Neural cell (in vitro differentiated cells): ENCODE results near the gene CNTN4. TPM values are rescaled to one million over a fixed set of nuclear protein-coding genes. Genes with fewer than 3 reads are reported as not detected.

Experiments used
- H2AFZ ChIP-seq: fragments of 200-600, 300-800 bp; sonication (generic), shearing (Covaris generic); 2 replicates; pipeline ENCODE4 v1.6.0; 2014; ENCODE audit warnings: low read depth, mild to moderate bottlenecking, antibody characterized with exemption, low read length, moderate library complexity
- H3F3A ChIP-seq: fragments of 200-600 bp; shearing (Covaris generic); 2 replicates; pipeline ENCODE4 v1.6.1; 2016; ENCODE audit warnings: mild to moderate bottlenecking, moderate library complexity, mixed read lengths, antibody characterized with exemption, low read length; ENCODE audit not compliant: insufficient read depth, poor library complexity, severe bottlenecking
- H3K27ac ChIP-seq: fragments of 200-600, 300-800 bp; sonication (generic), shearing (Covaris generic); 2 replicates; pipeline ENCODE4 v1.5.1; 2014; ENCODE audit warnings: mild to moderate bottlenecking, low read length, moderate library complexity
- H3K27me3 ChIP-seq: fragments of 300-800, 200-600 bp; sonication (generic), shearing (Covaris generic); 2 replicates; pipeline ENCODE4 v1.6.0; 2014; ENCODE audit warnings: mild to moderate bottlenecking, low read depth, low read length, moderate library complexity; ENCODE audit not compliant: insufficient read depth
- H3K36me3 ChIP-seq: fragments of 300-800, 200-600 bp; sonication (generic), shearing (Covaris generic); 2 replicates; pipeline ENCODE4 v1.5.1; 2014; ENCODE audit warnings: mild to moderate bottlenecking, antibody characterized with exemption, low read length, moderate library complexity; ENCODE audit not compliant: insufficient read depth
- H3K4me2 ChIP-seq: fragments of 300-800, 200-600 bp; sonication (generic), shearing (Covaris generic); 2 replicates; pipeline ENCODE4 v1.6.0; 2014; ENCODE audit warnings: mild to moderate bottlenecking, low read length
- H3K4me3 ChIP-seq: fragments of 300-800, 200-600 bp; sonication (generic), shearing (Covaris generic); 2 replicates; pipeline ENCODE4 v1.5.1; 2014; ENCODE audit warnings: mild to moderate bottlenecking, low read length, moderate library complexity
- H3K79me2 ChIP-seq: fragments of 200-600 bp; shearing (Covaris generic); replicated peaks from 2 replicates; pipeline ENCODE4 v1.6.0; 2014; ENCODE audit warnings: mild to moderate bottlenecking, low read length, moderate library complexity; ENCODE audit not compliant: insufficient read depth
- H3K9ac ChIP-seq: fragments of 300-800, 200-600 bp; sonication (generic), shearing (Covaris generic); 2 replicates; pipeline ENCODE4 v1.6.1; 2016; ENCODE audit warnings: mild to moderate bottlenecking, low read length, mixed read lengths
- H3K9me2 ChIP-seq: fragments of 200-600 bp; shearing (Covaris generic); 2 replicates; pipeline ENCODE4 v1.6.1; 2016; ENCODE audit warnings: mild to moderate bottlenecking, low read length, mixed read lengths; ENCODE audit not compliant: insufficient read depth
- H3K9me3 ChIP-seq: fragments of 200-600, 300-800 bp; sonication (generic), shearing (Covaris generic); 2 replicates; pipeline ENCODE4 v1.6.1; 2016; ENCODE audit warnings: mild to moderate bottlenecking, mixed run types, low read length, moderate library complexity, mixed read lengths
- H4K20me1 ChIP-seq: fragments of 200-600 bp; shearing (Covaris generic); 2 replicates; pipeline ENCODE4 v1.6.1; 2016; ENCODE audit warnings: mild to moderate bottlenecking, mixed run types; ENCODE audit not compliant: insufficient read depth
- CTCF ChIP-seq: fragments of 450-650 bp; IDR thresholded peaks from 2 replicates; pipeline ENCODE4 v1.5.1; 2014; ENCODE audit warnings: antibody characterized with exemption, mild to moderate bottlenecking, moderate library complexity; ENCODE audit not compliant: poor library complexity, severe bottlenecking
- EP300 ChIP-seq: fragments of 450-650 bp; conservative IDR thresholded peaks from 2 replicates; pipeline ENCODE4 v1.6.1; 2014; ENCODE audit warnings: antibody characterized with exemption, mild to moderate bottlenecking, moderate library complexity; ENCODE audit not compliant: poor library complexity, severe bottlenecking
- EZH2 ChIP-seq: fragments of 200-600, 300-800 bp; shearing (Covaris generic), sonication (generic); IDR thresholded peaks from 2 replicates; pipeline ENCODE4 v1.6.1; 2014; ENCODE audit warnings: antibody characterized with exemption, low read length, borderline replicate concordance, mild to moderate bottlenecking; ENCODE audit not compliant: insufficient read depth, poor library complexity, severe bottlenecking
- POLR2AphosphoS5 ChIP-seq: IDR thresholded peaks from 2 replicates; pipeline ENCODE4 v1.6.1; 2012
- RAD21 ChIP-seq: fragments of 450-650 bp; conservative IDR thresholded peaks from 2 replicates; pipeline ENCODE4 v1.6.1; 2014; ENCODE audit warnings: antibody characterized with exemption, mild to moderate bottlenecking, moderate library complexity
- REST ChIP-seq: IDR thresholded peaks from 2 replicates; pipeline ENCODE4 v1.6.1; 2012; ENCODE audit warnings: borderline replicate concordance
- SMC3 ChIP-seq: fragments of 450-650 bp; conservative IDR thresholded peaks from 2 replicates; pipeline ENCODE4 v1.6.1; 2014; ENCODE audit warnings: antibody characterized with exemption, mild to moderate bottlenecking, moderate library complexity; ENCODE audit not compliant: poor library complexity
- TAF1 ChIP-seq: IDR thresholded peaks from 2 replicates; pipeline ENCODE4 v1.6.1; 2012; ENCODE audit warnings: low read depth
- polyA plus RNA-seq: library from polyadenylated mRNA; depleted of rRNA; stranded (reverse); fragments of >200 nt; gene quantifications from 2 replicates; pipeline ENCODE4 v1.2.3, GENCODE V29; 2014

Gene CNTN4
- polyA plus RNA-seq, 1 donor from 2014 or later: 10.6 TPM

GRCh38 chr3:2851835-2852234 is 753.2 kb downstream of the CNTN4 start:
- Histone ChIP-seq H3K9me2 (no peaks in the 10 kb centered on the region), H3K27ac (no peak overlapping the region), H3F3A (no peaks in the 10 kb centered on the region), H3K9ac (no peak overlapping the region), H2AFZ (no peak overlapping the region), H3K27me3 (no peaks in the 10 kb centered on the region), H3K4me3 (no peak overlapping the region), H3K4me2 (no peak overlapping the region), H4K20me1 (no peaks in the 10 kb centered on the region), H3K9me3 (no peaks in the 10 kb centered on the region), H3K36me3 (no peaks in the 10 kb centered on the region), H3K79me2 (no peaks in the 10 kb centered on the region)
- TF ChIP-seq SMC3 (no peak), POLR2AphosphoS5 (no peak), TAF1 (no peak), EZH2 (no peak), CTCF (no peak), EP300 (no peak), RAD21 (no peak), REST (no peak)

- no peaks in the 10 kb centered on the region for H3K27me3 ChIP-seq
- H2AFZ ChIP-seq: no peak overlapping the region
- no peaks in the 10 kb centered on the region for H4K20me1 ChIP-seq
- no peaks in the 10 kb centered on the region for H3K79me2 ChIP-seq
- H3K9me3 ChIP-seq: no peaks in the 10 kb centered on the region
- no peaks in the 10 kb centered on the region for H3K9me2 ChIP-seq
- TF ChIP-seq TAF1 (no peak), RAD21 (no peak), EZH2 (no peak), REST (no peak)
- no peak overlapping the region for H3K4me2 ChIP-seq
- H3K36me3 ChIP-seq: no peaks in the 10 kb centered on the region
- no peaks in the 10 kb centered on the region for H3F3A ChIP-seq
- H3K9ac ChIP-seq: no peak overlapping the region
- H3K4me3 ChIP-seq: no peak overlapping the region
- no peak overlapping the region for H3K27ac ChIP-seq
Measured at GRCh38 chr3:2853651-2854050, 755.0 kb downstream of the CNTN4 start.
